ENCODE data around the gene GSTA1. TPM values are rescaled to one million over a fixed set of nuclear protein-coding genes. Genes with fewer than 3 reads are reported as not detected.
A peak's percentile ranks its signal among the peaks of the same experiment; 100 is the strongest.

Gene GSTA1
- total RNA-seq, 1 experiment from 2014 or later = not detected

GRCh38 chr6:52745764-52746201 lies 57.8 kb downstream of the GSTA1 start:
- BruUV-seq (replicated peaks) = no TSS peak
- intact Hi-C loops (cut with micrococcal nuclease) = no loop called here
- H3K4me2 ChIP-seq (ENCODE audit: low read length) = no peak overlapping the region
- H3K27ac ChIP-seq (ENCODE audit: low read length) = no peak overlapping the region
- H3K4me3 ChIP-seq (ENCODE audit: low read length) = no peak overlapping the region
- TF ChIP-seq EZH2 (IDR thresholded peaks at IDR 0.05; ENCODE audit: low read length, unreplicated experiment) = no peak
- no peak for TF ChIP-seq EZH2phosphoT487 (IDR thresholded peaks at IDR 0.05; ENCODE audit: borderline replicate concordance, low read length)
- TF ChIP-seq CTCF (conservative IDR thresholded peaks at IDR 0.05; ENCODE audit: low read depth, low read length) = no peak
- H4K20me1 ChIP-seq (ENCODE audit: low read length) = no peaks in the 10 kb centered on the region
- no peak overlapping the region for H2AFZ ChIP-seq (ENCODE audit: low read length)
- H3K9me3 ChIP-seq (ENCODE audit: low read length) = no peaks in the 10 kb centered on the region
- ATAC-seq (no peak), DNase-seq (no peak)
- H3K4me1 ChIP-seq (ENCODE audit: insufficient read depth, low read length) = peaks cover 17% of the 10 kb centered on the region
- no peaks in the 10 kb centered on the region for H3K36me3 ChIP-seq (ENCODE audit: low read depth, low read length)
- no peak overlapping the region for H3K9ac ChIP-seq (ENCODE audit: low read length)
- no peaks in the 10 kb centered on the region for H3K27me3 ChIP-seq (ENCODE audit: low read length)
- no peaks in the 10 kb centered on the region for H3K79me2 ChIP-seq (ENCODE audit: low read length)
- ChIA-PET CTCF (no interaction called here), POLR2A (ENCODE audit: unreplicated experiment) (no interaction called here)
- H3F3A ChIP-seq (ENCODE audit: low read length, unreplicated experiment) = no peaks in the 10 kb centered on the region
- no peaks in the 10 kb centered on the region for H3K9me2 ChIP-seq (replicated peaks; ENCODE audit: low read length)

GRCh38 chr6:52741872-52742271 lies 61.7 kb downstream of the GSTA1 start:
- Histone ChIP-seq H2AFZ (ENCODE audit: low read length) (no peak overlapping the region), H3K79me2 (ENCODE audit: low read length) (no peaks in the 10 kb centered on the region), H3K9me3 (ENCODE audit: low read length) (no peaks in the 10 kb centered on the region), H3F3A (ENCODE audit: low read length, unreplicated experiment) (no peaks in the 10 kb centered on the region), H3K9ac (ENCODE audit: low read length) (no peak overlapping the region), H3K4me3 (ENCODE audit: low read length) (no peak overlapping the region), H3K27ac (ENCODE audit: low read length) (peak overlapping the region; percentile 52), H4K20me1 (ENCODE audit: low read length) (no peaks in the 10 kb centered on the region), H3K4me2 (ENCODE audit: low read length) (0 out of 2 replicates have a peak overlapping the region, but pooled peaks have one; percentile 19), H3K9me2 (replicated peaks; ENCODE audit: low read length) (no peaks in the 10 kb centered on the region), H3K27me3 (ENCODE audit: low read length) (no peaks in the 10 kb centered on the region), H3K4me1 (ENCODE audit: insufficient read depth, low read length) (peaks cover 14% of the 10 kb centered on the region), H3K36me3 (ENCODE audit: low read depth, low read length) (no peaks in the 10 kb centered on the region)
- CTCF ChIA-PET = no interaction called here
- DNase-seq (peak; percentile 94), ATAC-seq (peak; percentile 89)
- no TSS peak for BruUV-seq (replicated peaks)
- intact Hi-C loops (cut with micrococcal nuclease) = no loop called here
- TF ChIP-seq EZH2 (IDR thresholded peaks at IDR 0.05; ENCODE audit: low read length, unreplicated experiment) = no peak
- TF ChIP-seq EZH2phosphoT487 (IDR thresholded peaks at IDR 0.05; ENCODE audit: borderline replicate concordance, low read length) = no peak
- TF ChIP-seq CTCF (conservative IDR thresholded peaks at IDR 0.05; ENCODE audit: low read depth, low read length) = no peak
- POLR2A ChIA-PET (ENCODE audit: unreplicated experiment) = no interaction called here

Other genes with a start within 250 kb of the GSTA1 start
- 17.7 and 19.6 TPM in 2 replicates for gene TRAM2, start 226.8 kb downstream of the GSTA1 start, total RNA-seq (2014; rRNA removed)
- 54.7 and 65.4 TPM in 2 replicates for gene TMEM14A, start 132.7 kb downstream of the GSTA1 start, total RNA-seq (2014; rRNA removed)
- gene GSTA2, start 40.3 kb downstream of the GSTA1 start, total RNA-seq (2014; rRNA removed) = not detected in 2 replicates
- not detected in 2 replicates for gene GSTA5, start 37.0 kb upstream of the GSTA1 start, total RNA-seq (2014; rRNA removed)
- not detected in 2 replicates for gene GSTA3, start 105.9 kb upstream of the GSTA1 start, total RNA-seq (2014; rRNA removed)
- 10.1 and 20.9 TPM in 2 replicates for gene GSTA4, start 191.5 kb upstream of the GSTA1 start, total RNA-seq (2014; rRNA removed)

Data from PC-3 (cell line).